NOMO-1 treated with DMSO at 0.1 percent for 48 hours (cell line): Measurements from ENCODE around the gene PRSS3.
A peak's percentile ranks its signal among the peaks of the same experiment; 100 is the strongest.
"Not testable (repeated sequence)": the region's sequence is repeated elsewhere in the genome, so short reads cannot be mapped to it uniquely, and the experiment has no call there.

Experiments
- DNase-seq: peaks from one replicate; lab custom pipeline; 2025; ENCODE audit not compliant: unreplicated experiment; lab: John Stamatoyannopoulos, UW

Gene PRSS3

GRCh38 chr9:33795281-33795680, at the start of gene PRSS3:
PRSS3 (plus strand) TSS chr9:33795561; CDS start chr9:33795574, 13 bp downstream.
- no peak for DNase-seq

GRCh38 chr9:33748633-33749304, 46.6 kb upstream of the PRSS3 start:
- DNase-seq = no peak

GRCh38 chr9:33749305-33749654, 46.1 kb upstream of the PRSS3 start:
- DNase-seq = peak; percentile 67

- DNase-seq = no peak
Measured at GRCh38 chr9:33750307-33750838, 45.0 kb upstream of the PRSS3 start.

- DNase-seq = no peak
Measured at GRCh38 chr9:33750839-33751339, 44.5 kb upstream of the PRSS3 start.

GRCh38 chr9:33751536-33752129, 43.7 kb upstream of the PRSS3 start:
- DNase-seq = no peak

- DNase-seq = no peak
Measured at GRCh38 chr9:33752130-33752637, 43.2 kb upstream of the PRSS3 start.

GRCh38 chr9:33752789-33753188, 42.6 kb upstream of the PRSS3 start:
- DNase-seq = not testable (repeated sequence)

- peak; percentile 93 for DNase-seq
Measured at GRCh38 chr9:33759648-33760047, 35.7 kb upstream of the PRSS3 start.

- DNase-seq = no peak
Measured at GRCh38 chr9:33762343-33762742, 33.0 kb upstream of the PRSS3 start.

- DNase-seq = not testable (repeated sequence)
Measured at GRCh38 chr9:33763709-33764108, 31.7 kb upstream of the PRSS3 start.

- DNase-seq = no peak
Measured at GRCh38 chr9:33765411-33765810, 29.9 kb upstream of the PRSS3 start.

GRCh38 chr9:33770156-33770880, 25.0 kb upstream of the PRSS3 start:
- not testable (repeated sequence) for DNase-seq

- not testable (repeated sequence) for DNase-seq
Measured at GRCh38 chr9:33773135-33773534, 22.2 kb upstream of the PRSS3 start.

GRCh38 chr9:33774074-33774659, 21.2 kb upstream of the PRSS3 start:
- DNase-seq = not testable (repeated sequence)

- no peak for DNase-seq
Measured at GRCh38 chr9:33776578-33776977, 18.8 kb upstream of the PRSS3 start.

GRCh38 chr9:33778700-33779351, 16.5 kb upstream of the PRSS3 start:
- DNase-seq = peak; percentile 80

- no peak for DNase-seq
Measured at GRCh38 chr9:33780276-33780675, 15.1 kb upstream of the PRSS3 start.

- DNase-seq = no peak
Measured at GRCh38 chr9:33781736-33782135, 13.6 kb upstream of the PRSS3 start.

- peak; percentile 60 for DNase-seq
Measured at GRCh38 chr9:33782395-33783152, 12.8 kb upstream of the PRSS3 start.
